Stimulated activated CD4-positive, alpha-beta T cell treated with anti-CD3 and anti-CD28 coated beads, Interleukin-12 subunit alpha, Interleukin-12 subunit beta, amount 100 ng/mL, for 48 hours (primary cell): ENCODE measurements around the gene OPCML.

ENCODE experiments used
- DNase-seq, 3 donors: peaks; one replicate each; pipeline ENCODE4 v3.0.0-alpha.2; 2020; ENCODE audit warnings: low read depth in 2 of 3, low spot score in 1 of 3

Gene OPCML

GRCh38 chr11:133414506-133414905, 117.8 kb downstream of the OPCML start:
- DNase-seq = no peak

GRCh38 chr11:133413703-133414102, 118.6 kb downstream of the OPCML start:
- DNase-seq = no peak

- no peak for DNase-seq
These were observed 122.5 kb downstream of the OPCML start for GRCh38 chr11:133409799-133410198.

- no peak for DNase-seq
These were observed 123.4 kb downstream of the OPCML start for GRCh38 chr11:133408936-133409335.

- DNase-seq = no peak
These were observed 123.9 kb downstream of the OPCML start for GRCh38 chr11:133408402-133408801.

- no peak for DNase-seq
These were observed 125.8 kb downstream of the OPCML start for GRCh38 chr11:133406489-133406888.

- DNase-seq = no peak
These were observed 128.4 kb downstream of the OPCML start for GRCh38 chr11:133403900-133404299.

GRCh38 chr11:133402551-133402950, 129.8 kb downstream of the OPCML start:
- no peak for DNase-seq

- DNase-seq = no peak
These were observed 132.3 kb downstream of the OPCML start for GRCh38 chr11:133399855-133400625.

- DNase-seq = no peak
These were observed 133.0 kb downstream of the OPCML start for GRCh38 chr11:133399294-133399693.

GRCh38 chr11:133390803-133391202, 141.5 kb downstream of the OPCML start:
- DNase-seq = no peak

GRCh38 chr11:133388975-133389568, 143.2 kb downstream of the OPCML start:
- no peak for DNase-seq

- no peak for DNase-seq
These were observed 144.0 kb downstream of the OPCML start for GRCh38 chr11:133388260-133388659.

- no peak for DNase-seq
These were observed 145.4 kb downstream of the OPCML start for GRCh38 chr11:133386852-133387251.

- DNase-seq = no peak
These were observed 146.0 kb downstream of the OPCML start for GRCh38 chr11:133386262-133386661.

- no peak for DNase-seq
These were observed 146.5 kb downstream of the OPCML start for GRCh38 chr11:133385781-133386180.

- no peak for DNase-seq
These were observed 147.6 kb downstream of the OPCML start for GRCh38 chr11:133384731-133385130.

GRCh38 chr11:133383689-133384088, 148.6 kb downstream of the OPCML start:
- DNase-seq = no peak

GRCh38 chr11:133383201-133383600, 149.1 kb downstream of the OPCML start:
- no peak for DNase-seq

- DNase-seq = no peak
These were observed 150.0 kb downstream of the OPCML start for GRCh38 chr11:133382131-133382812.

- no peak for DNase-seq
These were observed 150.6 kb downstream of the OPCML start for GRCh38 chr11:133381761-133382130.

GRCh38 chr11:133366147-133366546, 166.2 kb downstream of the OPCML start:
- DNase-seq = no peak
